K562 (cell line): ENCODE data around the gene APOLD1. TPM values are rescaled to one million over a fixed set of nuclear protein-coding genes. Genes with fewer than 3 reads are reported as not detected.

Experiments
- ATAC-seq: fragments of 200-7000 bp; cut with Tn5 transposase; 3 replicates; pipeline ENCODE4 v1.9.1; 2020; ENCODE audit warnings: moderate library complexity
- BruUV-seq: library from RNA; stranded (reverse); fragments of 400-500 nt; replicated peaks from 2 replicates; lab custom pipeline; 2021; lab: Mats Ljungman, UMichigan
- CTCF ChIA-PET: fragments of 300-600 bp; formaldehyde crosslinking; extraction: SDS; loops from one replicate; lab custom pipeline; 2021; ENCODE audit warnings: low intra/inter-chr PET ratio; lab: Yijun Ruan, JAX
- POLR2A ChIA-PET: fragments of 300-600, 350-650 bp; sonication (Branson Sonifier 250); formaldehyde crosslinking; extraction: SDS; loops from one replicate; lab custom pipeline; 2021; ENCODE audit warnings: antibody characterized with exemption, inconsistent platforms; lab: Yijun Ruan, JAX
- DNase-seq, 4 experiments: peaks; one replicate each; pipeline versions ENCODE4 v3.0.0 to v3.0.0-alpha.2; 2011 to 2018; ENCODE audit warnings: low spot score in 3 of 4, mixed read lengths in 3 of 4; ENCODE audit errors: extremely low read depth in 1 of 4
- FAIRE-seq: peaks from 2 replicates; lab custom pipeline; 2011; peaks lifted over from hg19 to GRCh38; lab: Jason Lieb, UNC
- H2AFZ ChIP-seq: 2 replicates; pipeline ENCODE4 v1.6.0; 2011; ENCODE audit warnings: low read depth, low read length, control low read depth, inconsistent platforms
- H3K27ac ChIP-seq: fragments of 200-600 bp; 3 replicates; pipeline ENCODE4 v1.8.0; 2011; ENCODE audit warnings: low read depth, mild to moderate bottlenecking, control low read depth, inconsistent platforms, low read length, moderate library complexity, mixed read lengths; ENCODE audit errors: extremely low read depth
- H3K27me3 ChIP-seq, 2 experiments: fragments of 300-600 bp in 1 of 2; 2 replicates in 1 of 2; 3 replicates in 1 of 2; pipeline versions ENCODE4 v1.6.0 to v1.8.0; 2011; ENCODE audit warnings: inconsistent platforms in 2 of 2, low read length in 2 of 2, mild to moderate bottlenecking in 1 of 2, mixed read lengths in 1 of 2, moderate library complexity in 1 of 2; ENCODE audit not compliant: control insufficient read depth in 2 of 2, insufficient read depth in 2 of 2
- H3K36me3 ChIP-seq: fragments of 300-600 bp; 3 replicates; pipeline ENCODE4 v1.8.0; 2011; ENCODE audit warnings: mild to moderate bottlenecking, low read length, inconsistent platforms; ENCODE audit not compliant: control insufficient read depth, insufficient read depth
- H3K4me1 ChIP-seq, 2 experiments: fragments of 200-600 bp in 1 of 2; replicated peaks in 1 of 2; 2 replicates in 1 of 2; 3 replicates in 1 of 2; pipeline versions ENCODE4 v1.5.1 to v1.8.0; 2011; ENCODE audit warnings: inconsistent platforms in 2 of 2, low read length in 2 of 2, mild to moderate bottlenecking in 1 of 2, mixed read lengths in 1 of 2, moderate library complexity in 1 of 2; ENCODE audit not compliant: control insufficient read depth in 2 of 2, insufficient read depth in 2 of 2
- H3K4me2 ChIP-seq: 2 replicates; pipeline ENCODE4 v1.6.1; 2011; ENCODE audit warnings: low read length, control low read depth, inconsistent platforms, mixed read lengths; ENCODE audit not compliant: insufficient read depth
- H3K4me3 ChIP-seq: fragments of 200-600 bp; sonication (generic), shearing (Covaris generic); 2 replicates; pipeline ENCODE4 v1.5.1; 2016; ENCODE audit warnings: control low read depth, inconsistent platforms
- H3K79me2 ChIP-seq: fragments of 200-600 bp; 3 replicates; pipeline ENCODE4 v1.8.0; 2011; ENCODE audit warnings: low read length, inconsistent platforms; ENCODE audit not compliant: control insufficient read depth, insufficient read depth
- H3K9ac ChIP-seq, 2 experiments: 2 replicates each; pipeline versions ENCODE4 v1.6.0 to v1.6.1; 2011; ENCODE audit warnings: low read depth in 2 of 2, low read length in 2 of 2, control low read depth in 1 of 2, inconsistent platforms in 1 of 2, mild to moderate bottlenecking in 1 of 2, mixed read lengths in 1 of 2; ENCODE audit not compliant: insufficient read depth in 1 of 2
- H3K9me1 ChIP-seq: one replicate; pipeline ENCODE4 v1.6.0; 2011; ENCODE audit warnings: inconsistent platforms, mild to moderate bottlenecking, low read length, moderate library complexity; ENCODE audit not compliant: control insufficient read depth, insufficient read depth
- H3K9me3 ChIP-seq: replicated peaks from 2 replicates; pipeline ENCODE4 v1.5.1; 2011; ENCODE audit warnings: low read depth, low read length, inconsistent platforms; ENCODE audit not compliant: control insufficient read depth, insufficient read depth
- H4K20me1 ChIP-seq: replicated peaks from 2 replicates; pipeline ENCODE4 v1.6.1; 2011; ENCODE audit warnings: low read length, inconsistent platforms, mixed read lengths; ENCODE audit not compliant: control insufficient read depth, insufficient read depth
- ARID3A ChIP-seq: IDR thresholded peaks from 2 replicates; pipeline ENCODE4 v1.6.1; 2012; ENCODE audit warnings: low read depth, low read length, improper control_type of control experiment, borderline replicate concordance
- CXXC5 ChIP-seq: fragments of 250-450 bp; sonication (Bioruptor Pico); IDR thresholded peaks from 2 replicates; pipeline ENCODE4 v1.8.0; 2022; ENCODE audit warnings: inconsistent platforms, mild to moderate bottlenecking, moderate library complexity
- FOXK2 ChIP-seq, 2 experiments: fragments of 450-650 bp; IDR thresholded peaks in 1 of 2; conservative IDR thresholded peaks in 1 of 2; 2 replicates each; pipeline ENCODE4 v1.6.1; 2016; ENCODE audit warnings: low read depth in 2 of 2, mild to moderate bottlenecking in 1 of 2
- HMG20B ChIP-seq: fragments of 250-450 bp; sonication (Bioruptor Pico); IDR thresholded peaks from 2 replicates; pipeline ENCODE4 v1.5.0; 2021; ENCODE audit warnings: mild to moderate bottlenecking
- MBD2 ChIP-seq: sonication (generic); IDR thresholded peaks from 2 replicates; pipeline ENCODE4 v1.6.1; 2016; ENCODE audit warnings: low read depth, borderline replicate concordance
- NFE2L1 ChIP-seq: fragments of 450-650 bp; IDR thresholded peaks from 2 replicates; pipeline ENCODE4 v1.6.1; 2016; ENCODE audit warnings: missing genetic modification characterization, low read depth, mild to moderate bottlenecking, missing compliant biosample characterization, moderate library complexity, borderline replicate concordance
- POLR3A ChIP-seq: IDR thresholded peaks from 2 replicates; pipeline ENCODE4 v1.6.1; 2011; ENCODE audit warnings: borderline replicate concordance, mild to moderate bottlenecking, moderate library complexity; ENCODE audit not compliant: insufficient read length, insufficient read depth; ENCODE audit errors: extremely low read depth
- PPARD ChIP-seq: fragments of 250-450 bp; sonication (Bioruptor Pico); IDR thresholded peaks from 2 replicates; pipeline ENCODE4 v1.8.0; 2022; ENCODE audit warnings: inconsistent platforms, mild to moderate bottlenecking, moderate library complexity
- RAD51 ChIP-seq: fragments of 450-650 bp; IDR thresholded peaks from 2 replicates; pipeline ENCODE4 v1.7.1; 2016; ENCODE audit warnings: low read depth, mild to moderate bottlenecking, borderline replicate concordance
- SMAD2 ChIP-seq: fragments of 150-350 bp; IDR thresholded peaks from 2 replicates; pipeline ENCODE4 v1.6.1; 2014; ENCODE audit warnings: low read depth, mild to moderate bottlenecking, low read length
- SPI1 ChIP-seq: IDR thresholded peaks from 2 replicates; pipeline ENCODE4 v1.6.1; 2011; ENCODE audit warnings: low read depth, low read length, control low read depth, borderline replicate concordance
- TBP ChIP-seq: optimal IDR thresholded peaks from 2 replicates; pipeline ENCODE3; 2011; ENCODE audit warnings: low read depth, low read length, improper control_type of control experiment
- U2AF2 ChIP-seq: fragments of 200-400 bp; formaldehyde crosslinking; optimal IDR thresholded peaks from 2 replicates; pipeline ENCODE3; 2017; ENCODE audit warnings: low read depth, mild to moderate bottlenecking, low read length
- ZBTB7A ChIP-seq: IDR thresholded peaks from 2 replicates; pipeline ENCODE4 v1.6.1; 2011; ENCODE audit warnings: low read depth, mild to moderate bottlenecking, low read length, moderate library complexity, borderline replicate concordance; ENCODE audit not compliant: control insufficient read depth
- ZBTB8A ChIP-seq: fragments of 450-650 bp; IDR thresholded peaks from 2 replicates; pipeline ENCODE4 v1.6.1; 2018; ENCODE audit warnings: mild to moderate bottlenecking, moderate library complexity; ENCODE audit not compliant: partially characterized antibody
- ZFX ChIP-seq: sonication (generic); formaldehyde crosslinking; IDR thresholded peaks from 2 replicates; pipeline ENCODE4 v1.8.0; 2022; ENCODE audit warnings: mild to moderate bottlenecking, missing genetic modification reagents, moderate library complexity
- ZNF311 ChIP-seq: fragments of 250-450 bp; sonication (Bioruptor Pico); IDR thresholded peaks from 2 replicates; pipeline ENCODE4 v1.4.0; 2020; ENCODE audit warnings: mild to moderate bottlenecking, moderate library complexity
- ZNF436 ChIP-seq: fragments of 250-450, 450-650 bp; sonication (Bioruptor Pico); formaldehyde crosslinking; IDR thresholded peaks from 2 replicates; pipeline ENCODE4 v1.7.0; 2020; ENCODE audit warnings: mild to moderate bottlenecking
- ZNF695 ChIP-seq: fragments of 450-650 bp; formaldehyde crosslinking; IDR thresholded peaks from 2 replicates; pipeline ENCODE4 v1.4.0; 2020; ENCODE audit warnings: mild to moderate bottlenecking, moderate library complexity
- WGBS: fragments of 100-300 bp; shearing (Covaris generic); methylation state at CpG from one replicate; pipeline ENCODE4 v1.1.6; 2016; ENCODE audit warnings: low coverage, mixed read lengths; ENCODE audit not compliant: insufficient coverage; ENCODE audit errors: missing lambda C conversion rate; 5-methylcytosine and 5-hydroxymethylcytosine counted together
- in situ Hi-C: fragments of 300-500 bp; cut with MboI; formaldehyde crosslinking; loops from 4 replicates; pipeline ENCODE4 v1.15.0; 2018; ENCODE audit warnings: inconsistent platforms, mixed read lengths
- intact Hi-C: fragments of 100-400 bp; cut with micrococcal nuclease; formaldehyde crosslinking; loops from 2 replicates; pipeline ENCODE4 v1.14.2; 2022
- polyA plus RNA-seq, 8 experiments: library from polyadenylated mRNA; depleted of rRNA in 4 of 8; stranded (reverse) in 5 of 8; unstranded in 3 of 8; fragments of >200 nt; fragmentation: Nextera tagmentation in 2 of 8; fragmentation: Illumina TruSeq in 1 of 8; extraction: Ambion mirVana in 2 of 8; extraction: Trizol in 1 of 8; gene quantifications; 2 replicates each; pipeline versions ENCODE4 v1.2.1 to v1.2.3, GENCODE V29; 2011 to 2014; ENCODE audit warnings: inconsistent platforms in 1 of 8, missing spikeins in 1 of 8
- total RNA-seq, 7 experiments: library from RNA; depleted of rRNA in 6 of 7; stranded (reverse); fragments of >200 nt in 6 of 7; fragmentation: Illumina TruSeq in 2 of 7; extraction: Trizol in 2 of 7; gene quantifications; 2 replicates each; pipeline versions ENCODE4 v1.2.1 to v1.2.3, GENCODE V29; 2011 to 2021; ENCODE audit warnings: low replicate concordance in 1 of 7
- TF ChIP-seq, protein P1 (sequence below): sonication (generic); formaldehyde crosslinking; IDR thresholded peaks from 2 replicates; pipeline ENCODE4 v1.8.0; 2022; ENCODE audit warnings: mild to moderate bottlenecking, missing genetic modification reagents

APOLD1 gene
- total and polyA plus RNA-seq, 9 of the 15 experiments (the other 6 are each of a cell fraction or from before 2014, with no cell fraction given): 0.28 to 1.1 (median 0.61) TPM

- 72% methylated on average over 5 of the region's 5 CpGs for WGBS
- FAIRE-seq (no peak), ATAC-seq (no peak), DNase-seq (no peak)
- H3K9me3 ChIP-seq: no peaks in the 10 kb centered on the region
- no peak overlapping the region for H2AFZ ChIP-seq
- H3K9me1 ChIP-seq: no peaks in the 10 kb centered on the region
- H3K4me3 ChIP-seq: no peak overlapping the region
- POLR2A ChIA-PET: no interaction called here
- intact Hi-C loops (no loop called here), in situ Hi-C loops (no loop called here)
- H3K4me2 ChIP-seq: no peak overlapping the region
- no peaks in the 10 kb centered on the region for H3K27me3 ChIP-seq
- TF ChIP-seq PPARD (CRISPR knock-in tag): no peak
- TF ChIP-seq CXXC5 (CRISPR knock-in tag): no peak
- no peak for TF ChIP-seq NFE2L1 (tag)
- TF ChIP-seq SMAD2: no peak
- TF ChIP-seq, protein P1, sequence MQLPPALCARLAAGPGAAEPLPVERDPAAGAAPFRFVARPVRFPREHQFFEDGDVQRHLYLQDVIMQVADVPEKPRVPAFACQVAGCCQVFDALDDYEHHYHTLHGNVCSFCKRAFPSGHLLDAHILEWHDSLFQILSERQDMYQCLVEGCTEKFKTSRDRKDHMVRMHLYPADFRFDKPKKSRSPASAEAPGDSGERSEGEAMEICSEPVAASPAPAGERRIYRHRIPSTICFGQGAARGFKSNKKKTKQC (CRISPR knock-in tag): no peak
- no peak for TF ChIP-seq SPI1
- no peak for TF ChIP-seq ZNF695 (CRISPR knock-in tag)
- TF ChIP-seq RAD51: no peak
- TF ChIP-seq MBD2: no peak
- no peak for TF ChIP-seq POLR3A
- no peak for TF ChIP-seq ZBTB7A
- TF ChIP-seq TBP: no peak
- no peak for TF ChIP-seq ZBTB8A
- TF ChIP-seq ZFX (CRISPR knock-in tag): no peak
- TF ChIP-seq ZNF436 (CRISPR knock-in tag): no peak
- no peak for TF ChIP-seq U2AF2
- no peak for TF ChIP-seq FOXK2 (conservative IDR thresholded peaks at IDR 0.05 in 1 of 2, IDR thresholded peaks at IDR 0.05 in 1 of 2; ENCODE audit: low read depth in 2 of 2)
- TF ChIP-seq HMG20B: no peak
- TF ChIP-seq ZNF311 (CRISPR knock-in tag): no peak
- TF ChIP-seq ARID3A: no peak
- no peak overlapping the region for H3K9ac ChIP-seq
- no peaks in the 10 kb centered on the region for H3K79me2 ChIP-seq
- H3K27ac ChIP-seq: no peak overlapping the region
- BruUV-seq: no TSS peak
- no peaks in the 10 kb centered on the region; a peak in 1 of 5 replicates for H3K4me1 ChIP-seq
- CTCF ChIA-PET: no interaction called here
- peaks cover 2% of the 10 kb centered on the region; the same call in 1 of the 3 replicates for H3K36me3 ChIP-seq
- no peaks in the 10 kb centered on the region for H4K20me1 ChIP-seq
Measured at GRCh38 chr12:12840580-12840899, 55.1 kb downstream of the APOLD1 start.
